CD14-positive monocyte (primary cell): Measurements from ENCODE around the gene ARRB2. TPM values are rescaled to one million over a fixed set of nuclear protein-coding genes. Genes with fewer than 3 reads are reported as not detected.

ENCODE experiments used
- DNase-seq, 3 donors: peaks; one replicate each; pipeline ENCODE4 v3.0.0-alpha.2; 2011 to 2022
- H2AFZ ChIP-seq: 2 replicates; pipeline ENCODE4 v1.6.0; 2012; ENCODE audit warnings: mild to moderate bottlenecking, low read depth, low read length, inconsistent platforms; ENCODE audit not compliant: insufficient read depth, poor library complexity, severe bottlenecking
- H3K27ac ChIP-seq, 2 donors: 1 replicate in 1 of 2; 2 replicates in 1 of 2; pipeline ENCODE4 v1.5.1; 2012 to 2013; ENCODE audit warnings: low read length in 2 of 2, control low read depth in 1 of 2, inconsistent platforms in 1 of 2, low read depth in 1 of 2, mild to moderate bottlenecking in 1 of 2
- H3K27me3 ChIP-seq, 2 donors: one replicate each; pipeline versions ENCODE4 v1.6.0 to v1.6.1; 2011 to 2013; ENCODE audit warnings: low read length in 2 of 2; ENCODE audit not compliant: control insufficient read depth in 2 of 2, insufficient read depth in 2 of 2
- H3K36me3 ChIP-seq, 2 donors: replicated peaks in 1 of 2; 1 replicate in 1 of 2; 2 replicates in 1 of 2; pipeline versions ENCODE4 v1.5.1 to v1.6.1; 2012 to 2013; ENCODE audit warnings: low read length in 2 of 2, control low read depth in 1 of 2, inconsistent platforms in 1 of 2, mild to moderate bottlenecking in 1 of 2; ENCODE audit not compliant: insufficient read depth in 2 of 2, control insufficient read depth in 1 of 2
- H3K4me1 ChIP-seq, 2 donors: 1 replicate in 1 of 2; 2 replicates in 1 of 2; pipeline versions ENCODE4 v1.5.1 to v1.6.1; 2012 to 2013; ENCODE audit warnings: low read length in 2 of 2, control low read depth in 1 of 2, inconsistent platforms in 1 of 2, mild to moderate bottlenecking in 1 of 2, moderate library complexity in 1 of 2; ENCODE audit not compliant: insufficient read depth in 2 of 2, control insufficient read depth in 1 of 2
- H3K4me2 ChIP-seq: replicated peaks from 2 replicates; pipeline ENCODE3; 2012; ENCODE audit warnings: low read length, moderate library complexity, mild to moderate bottlenecking; ENCODE audit not compliant: poor library complexity, severe bottlenecking; ENCODE audit errors: extremely low read depth
- H3K4me3 ChIP-seq, 3 experiments: fragments of 200-600 bp in 1 of 3; sonication (generic) in 1 of 3; replicated peaks in 1 of 3; 1 replicate in 2 of 3; 2 replicates in 1 of 3; pipeline ENCODE4 v1.5.1; 2011 to 2013; ENCODE audit warnings: low read length in 3 of 3, mild to moderate bottlenecking in 3 of 3, control low read depth in 2 of 3, low read depth in 2 of 3, inconsistent platforms in 1 of 3, moderate library complexity in 1 of 3
- H3K79me2 ChIP-seq: 2 replicates; pipeline ENCODE4 v1.6.0; 2012; ENCODE audit warnings: mild to moderate bottlenecking, control low read depth, inconsistent platforms, low read length, moderate library complexity; ENCODE audit not compliant: insufficient read depth
- H3K9ac ChIP-seq: 2 replicates; pipeline ENCODE4 v1.6.0; 2017; ENCODE audit warnings: low read length, mild to moderate bottlenecking; ENCODE audit not compliant: insufficient read depth, poor library complexity, severe bottlenecking
- H3K9me3 ChIP-seq, 2 donors: replicated peaks in 1 of 2; 1 replicate in 1 of 2; 2 replicates in 1 of 2; pipeline versions ENCODE4 v1.5.1 to v1.6.1; 2012 to 2013; ENCODE audit warnings: low read length in 2 of 2, control low read depth in 1 of 2; ENCODE audit not compliant: control insufficient read depth in 1 of 2, insufficient read depth in 1 of 2
- H4K20me1 ChIP-seq: 2 replicates; pipeline ENCODE4 v1.6.0; 2012; ENCODE audit warnings: mild to moderate bottlenecking, low read length, control low read depth, moderate library complexity; ENCODE audit not compliant: insufficient read depth
- H3K27ac Mint-ChIP-seq, 7 donors: one replicate each; pipeline ENCODE4 v1.8.0; 2020; ENCODE audit warnings: mild to moderate bottlenecking in 7 of 7, mixed read lengths in 7 of 7, moderate library complexity in 6 of 7, inconsistent platforms in 2 of 7
- H3K27me3 Mint-ChIP-seq, 3 donors: one replicate each; pipeline ENCODE4 v1.8.0; 2021 to 2022; ENCODE audit warnings: low read depth in 3 of 3, mild to moderate bottlenecking in 3 of 3, mixed read lengths in 3 of 3, moderate library complexity in 3 of 3, inconsistent platforms in 1 of 3
- H3K36me3 Mint-ChIP-seq, 2 donors: one replicate each; pipeline ENCODE4 v1.8.0; 2020; ENCODE audit warnings: mixed read lengths in 2 of 2, inconsistent platforms in 1 of 2, mild to moderate bottlenecking in 1 of 2
- H3K4me1 Mint-ChIP-seq: one replicate; pipeline ENCODE4 v1.8.0; 2020; ENCODE audit warnings: mild to moderate bottlenecking, mixed read lengths
- H3K4me3 Mint-ChIP-seq, 2 donors: one replicate each; pipeline ENCODE4 v1.8.0; 2020; ENCODE audit warnings: mild to moderate bottlenecking in 2 of 2, mixed read lengths in 2 of 2, moderate library complexity in 1 of 2
- H3K9me3 Mint-ChIP-seq, 7 donors: one replicate each; pipeline ENCODE4 v1.8.0; 2020 to 2022; ENCODE audit warnings: mixed read lengths in 7 of 7, mild to moderate bottlenecking in 6 of 7, moderate library complexity in 6 of 7, inconsistent platforms in 2 of 7
- CTCF ChIP-seq: fragments of 200-600 bp; IDR thresholded peaks from one replicate; pipeline ENCODE4 v1.8.0; 2022; ENCODE audit warnings: antibody characterized with exemption, mild to moderate bottlenecking
- WGBS: methylation state at CpG from one replicate; pipeline ENCODE4 v1.1.5; 2013; ENCODE audit warnings: missing lambda C conversion rate; ENCODE audit not compliant: insufficient coverage; 5-methylcytosine and 5-hydroxymethylcytosine counted together
- intact Hi-C, 2 donors: fragments of 100-400 bp; cut with micrococcal nuclease; formaldehyde crosslinking; loops; one replicate each; pipeline versions ENCODE4 v1.15.0 to v1.15.1; 2023
- polyA plus RNA-seq, 3 donors: library from polyadenylated mRNA; depleted of rRNA in 1 of 3; unstranded in 2 of 3; stranded (reverse) in 1 of 3; fragments of 300-500 nt in 2 of 3; fragments of >200 nt in 1 of 3; fragmentation: Illumina TruSeq in 2 of 3; gene quantifications; 1 replicate in 2 of 3; 2 replicates in 1 of 3; pipeline ENCODE4 v1.2.3, GENCODE V29; 2012 to 2021

The ARRB2 gene
- polyA plus RNA-seq, 3 donors = 134 to 760 (median 150) TPM

- DNase-seq = no peak
- Histone ChIP-seq H3K36me3 (no peaks in the 10 kb centered on the region), H3K27me3 (peaks cover 0 to 6% of the 10 kb centered on the region in 2 donors), H2AFZ (no peak overlapping the region), H4K20me1 (no peaks in the 10 kb centered on the region), H3K4me2 (no peak overlapping the region), H3K79me2 (no peaks in the 10 kb centered on the region), H3K4me3 (no peak overlapping the region), H3K9me3 (no peaks in the 10 kb centered on the region), H3K27ac (no peak overlapping the region), H3K9ac (no peak overlapping the region), H3K4me1 (peaks cover 0 to 6% of the 10 kb centered on the region in 2 donors)
- WGBS = 100% methylated on average over 4 of the region's 9 CpGs
- Mint-ChIP-seq H3K27me3 (peaks cover 10 to 33% (median 15%) of the 10 kb centered on the region in 3 donors), H3K9me3 (peaks cover 0 to 1% (median 0%) of the 10 kb centered on the region in 7 donors), H3K4me1 (peaks cover 7% of the 10 kb centered on the region), H3K27ac (no peak overlapping the region), H3K4me3 (no peak overlapping the region), H3K36me3 (no peaks in the 10 kb centered on the region)
- intact Hi-C loops = no loop called here
- no peak for TF ChIP-seq CTCF
Measured at GRCh38 chr17:4664230-4664629, 46.2 kb upstream of the ARRB2 start.

- peaks cover 1 to 2% of the 10 kb centered on the region in 2 donors for H3K36me3 Mint-ChIP-seq
- peaks cover 4% of the 10 kb centered on the region for H3K4me1 Mint-ChIP-seq
- 95% methylated on average over 9 of the region's 9 CpGs for WGBS
- intact Hi-C loops = no loop called here
- H3K27me3 ChIP-seq = peaks cover 0 to 6% of the 10 kb centered on the region in 2 donors
- no peaks in the 10 kb centered on the region for H3K9me3 ChIP-seq
- no peaks in the 10 kb centered on the region for H3K79me2 ChIP-seq
- DNase-seq = no peak
- H3K9ac ChIP-seq = no peak overlapping the region
- no peaks in the 10 kb centered on the region for H4K20me1 ChIP-seq
- H3K4me1 ChIP-seq = no peaks in the 10 kb centered on the region
- no peak overlapping the region for H3K4me3 Mint-ChIP-seq
- H3K9me3 Mint-ChIP-seq = peaks cover 0 to 1% (median 0%) of the 10 kb centered on the region in 7 donors
- no peak overlapping the region for H3K4me2 ChIP-seq
- H3K4me3 ChIP-seq = no peak overlapping the region
- H2AFZ ChIP-seq = no peak overlapping the region
- H3K36me3 ChIP-seq = no peaks in the 10 kb centered on the region
- no peak overlapping the region for H3K27ac ChIP-seq
- H3K27me3 Mint-ChIP-seq = peaks cover 10 to 32% (median 13%) of the 10 kb centered on the region in 3 donors
- TF ChIP-seq CTCF = no peak
- no peak overlapping the region for H3K27ac Mint-ChIP-seq
Measured at GRCh38 chr17:4665027-4665426, 45.4 kb upstream of the ARRB2 start.
